HCT116 (cell line): ENCODE measurements around the gene AMER3.
A peak's percentile ranks its signal among the peaks of the same experiment; 100 is the strongest.

Experiments used
- CEBPB ChIP-seq: IDR thresholded peaks from 2 replicates; pipeline ENCODE4 v1.6.1; 2012; ENCODE audit warnings: low read depth
- ELF1 ChIP-seq: IDR thresholded peaks from 2 replicates; pipeline ENCODE4 v1.6.1; 2012; ENCODE audit warnings: low read depth, borderline replicate concordance
- EZH2 ChIP-seq: fragments of 200-600 bp; sonication (generic); IDR thresholded peaks from 2 replicates; pipeline ENCODE4 v1.6.1; 2017; ENCODE audit warnings: antibody characterized with exemption, mixed run types
- EZH2phosphoT487 ChIP-seq: fragments of 200-600 bp; IDR thresholded peaks from 2 replicates; pipeline ENCODE4 v1.6.1; 2018; ENCODE audit warnings: antibody characterized with exemption, borderline replicate concordance
- JUND ChIP-seq: IDR thresholded peaks from 2 replicates; pipeline ENCODE4 v1.6.1; 2012
- POLR2A ChIP-seq: IDR thresholded peaks from 2 replicates; pipeline ENCODE4 v1.7.0; 2011; ENCODE audit warnings: borderline replicate concordance; ENCODE audit not compliant: insufficient read depth, insufficient read length; ENCODE audit errors: extremely low read depth
- POLR2AphosphoS5 ChIP-seq: IDR thresholded peaks from 2 replicates; pipeline ENCODE4 v1.6.1; 2011; ENCODE audit warnings: mild to moderate bottlenecking, low read depth, low read length, moderate library complexity
- SIN3A ChIP-seq: IDR thresholded peaks from 2 replicates; pipeline ENCODE4 v1.6.1; 2012; ENCODE audit warnings: low read depth
- SP1 ChIP-seq: IDR thresholded peaks from 2 replicates; pipeline ENCODE4 v1.6.1; 2012; ENCODE audit warnings: low read depth
- TCF7L2 ChIP-seq: IDR thresholded peaks from 2 replicates; pipeline ENCODE4 v1.7.0; 2011; ENCODE audit warnings: borderline replicate concordance, inconsistent platforms; ENCODE audit not compliant: insufficient read depth, insufficient read length; ENCODE audit errors: extremely low read depth
- YY1 ChIP-seq: IDR thresholded peaks from 2 replicates; pipeline ENCODE4 v1.6.1; 2011; ENCODE audit warnings: low read length, low read depth, moderate library complexity, mild to moderate bottlenecking; ENCODE audit not compliant: insufficient replicate concordance; ENCODE audit errors: extremely low read depth
- TF ChIP-seq, protein P1 (sequence below), 3 experiments: fragments of 200-600 bp in 1 of 3; sonication (generic) in 1 of 3; IDR thresholded peaks in 2 of 3; conservative IDR thresholded peaks in 1 of 3; 2 replicates each; pipeline ENCODE4 v1.5.1; 2012 to 2017; ENCODE audit warnings: low read depth in 2 of 3, low read length in 2 of 3, antibody characterized with exemption in 1 of 3, borderline replicate concordance in 1 of 3, control low read depth in 1 of 3, mild to moderate bottlenecking in 1 of 3, mixed read lengths in 1 of 3, mixed run types in 1 of 3, moderate library complexity in 1 of 3; ENCODE audit not compliant: insufficient read depth in 1 of 3
- TF ChIP-seq, protein P2 (sequence below): IDR thresholded peaks from 2 replicates; pipeline ENCODE4 v1.6.1; 2012

DNA sequence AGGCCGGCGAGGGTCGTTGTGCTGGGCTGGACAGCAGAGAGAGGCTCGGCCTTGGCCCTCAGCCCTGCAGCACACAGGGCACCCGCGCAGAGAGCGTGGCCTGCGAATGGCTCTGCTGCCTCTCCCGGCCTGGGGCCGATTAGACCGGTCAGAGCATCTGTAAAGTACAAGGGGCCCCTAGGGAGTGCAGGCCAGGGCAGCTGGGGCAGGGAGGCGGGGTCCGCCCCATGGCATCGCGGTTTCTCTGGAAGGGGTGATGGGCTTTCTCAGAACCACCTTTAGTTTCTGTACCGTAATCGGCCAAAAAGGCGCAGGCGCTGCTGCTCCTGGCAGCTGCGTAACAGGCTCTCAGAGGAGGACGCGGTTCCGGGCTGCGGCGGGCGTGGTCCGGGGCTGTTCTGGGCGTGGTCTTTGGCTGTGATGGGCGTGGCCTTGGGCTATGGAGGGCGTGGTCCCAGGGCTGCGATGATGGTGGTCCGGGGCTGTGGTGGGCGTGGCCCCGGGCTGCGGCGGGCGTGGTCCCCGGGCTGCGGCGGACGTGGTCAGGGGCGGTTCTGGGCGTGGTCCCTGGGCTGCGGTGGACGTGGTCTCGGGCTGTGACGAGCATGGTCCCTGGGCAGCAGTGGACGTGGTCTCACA, 27.9 kb upstream of the AMER3 start:
- TF ChIP-seq, protein P1, sequence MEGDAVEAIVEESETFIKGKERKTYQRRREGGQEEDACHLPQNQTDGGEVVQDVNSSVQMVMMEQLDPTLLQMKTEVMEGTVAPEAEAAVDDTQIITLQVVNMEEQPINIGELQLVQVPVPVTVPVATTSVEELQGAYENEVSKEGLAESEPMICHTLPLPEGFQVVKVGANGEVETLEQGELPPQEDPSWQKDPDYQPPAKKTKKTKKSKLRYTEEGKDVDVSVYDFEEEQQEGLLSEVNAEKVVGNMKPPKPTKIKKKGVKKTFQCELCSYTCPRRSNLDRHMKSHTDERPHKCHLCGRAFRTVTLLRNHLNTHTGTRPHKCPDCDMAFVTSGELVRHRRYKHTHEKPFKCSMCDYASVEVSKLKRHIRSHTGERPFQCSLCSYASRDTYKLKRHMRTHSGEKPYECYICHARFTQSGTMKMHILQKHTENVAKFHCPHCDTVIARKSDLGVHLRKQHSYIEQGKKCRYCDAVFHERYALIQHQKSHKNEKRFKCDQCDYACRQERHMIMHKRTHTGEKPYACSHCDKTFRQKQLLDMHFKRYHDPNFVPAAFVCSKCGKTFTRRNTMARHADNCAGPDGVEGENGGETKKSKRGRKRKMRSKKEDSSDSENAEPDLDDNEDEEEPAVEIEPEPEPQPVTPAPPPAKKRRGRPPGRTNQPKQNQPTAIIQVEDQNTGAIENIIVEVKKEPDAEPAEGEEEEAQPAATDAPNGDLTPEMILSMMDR (IDR thresholded peaks at IDR 0.05 in 2 of 3, conservative IDR thresholded peaks at IDR 0.05 in 1 of 3; ENCODE audit: borderline replicate concordance in 1 of 3, insufficient read depth in 1 of 3, low read depth in 2 of 3, low read length in 2 of 3): no peak
- TF ChIP-seq ELF1: no peak
- no peak for TF ChIP-seq POLR2A
- TF ChIP-seq JUND: no peak
- no peak for TF ChIP-seq SIN3A
- TF ChIP-seq POLR2AphosphoS5: peak; percentile 71
- TF ChIP-seq EZH2phosphoT487: no peak
- no peak for TF ChIP-seq TCF7L2
- TF ChIP-seq EZH2: no peak
- no peak for TF ChIP-seq CEBPB
- TF ChIP-seq SP1: 0 out of 2 replicates have a peak, but pooled peaks have one; percentile 15
- TF ChIP-seq, protein P2, sequence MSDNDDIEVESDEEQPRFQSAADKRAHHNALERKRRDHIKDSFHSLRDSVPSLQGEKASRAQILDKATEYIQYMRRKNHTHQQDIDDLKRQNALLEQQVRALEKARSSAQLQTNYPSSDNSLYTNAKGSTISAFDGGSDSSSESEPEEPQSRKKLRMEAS: no peak
- TF ChIP-seq YY1: no peak
